IPS-11a (cell line): ENCODE results near the gene CCNDBP1.
"Not testable (repeated sequence)": the region's sequence is repeated elsewhere in the genome, so short reads cannot be mapped to it uniquely, and the experiment has no call there.

Experiments used
- H3K4me3 ChIP-seq: one replicate; pipeline ENCODE4 v1.5.1; 2013; ENCODE audit warnings: low read depth, low read length, control low read depth

The CCNDBP1 gene

GRCh38 chr15:43214592-43215295 lies 29.5 kb downstream of the CCNDBP1 start:
- no peak overlapping the region for H3K4me3 ChIP-seq

- no peak overlapping the region for H3K4me3 ChIP-seq
Measured at GRCh38 chr15:43215961-43216360, 30.8 kb downstream of the CCNDBP1 start.

- no peak overlapping the region for H3K4me3 ChIP-seq
Measured at GRCh38 chr15:43218908-43219706, 33.9 kb downstream of the CCNDBP1 start.

- H3K4me3 ChIP-seq = no peak overlapping the region
Measured at GRCh38 chr15:43219929-43220928, 35.0 kb downstream of the CCNDBP1 start.

GRCh38 chr15:43220991-43221403 lies 35.8 kb downstream of the CCNDBP1 start, which contains the start of gene EPB42:
Gene EPB42, minus strand, starts transcription at chr15:43221018. Its CDS starts 193 bp downstream, at chr15:43220825.
- no peak within 1 kb of the TSS for H3K4me3 ChIP-seq

- no peak overlapping the region for H3K4me3 ChIP-seq
Measured at GRCh38 chr15:43221422-43221821, 36.2 kb downstream of the CCNDBP1 start.

- no peak overlapping the region for H3K4me3 ChIP-seq
Measured at GRCh38 chr15:43225201-43225949, 40.2 kb downstream of the CCNDBP1 start.

GRCh38 chr15:43225950-43226255 lies 40.7 kb downstream of the CCNDBP1 start:
- not testable (repeated sequence) for H3K4me3 ChIP-seq

- H3K4me3 ChIP-seq = no peak overlapping the region
Measured at GRCh38 chr15:43226436-43227305, 41.5 kb downstream of the CCNDBP1 start.

- no peak overlapping the region for H3K4me3 ChIP-seq
Measured at GRCh38 chr15:43229977-43230376, 44.8 kb downstream of the CCNDBP1 start.

- H3K4me3 ChIP-seq = no peak overlapping the region
Measured at GRCh38 chr15:43230640-43231115, 45.5 kb downstream of the CCNDBP1 start.

GRCh38 chr15:43232289-43232874 lies 47.2 kb downstream of the CCNDBP1 start:
- H3K4me3 ChIP-seq = no peak overlapping the region

GRCh38 chr15:43235536-43235935 lies 50.3 kb downstream of the CCNDBP1 start:
- H3K4me3 ChIP-seq = no peak overlapping the region

- H3K4me3 ChIP-seq = no peak overlapping the region
Measured at GRCh38 chr15:43237842-43238470, 52.8 kb downstream of the CCNDBP1 start.

GRCh38 chr15:43238671-43239131 lies 53.5 kb downstream of the CCNDBP1 start:
- no peak overlapping the region for H3K4me3 ChIP-seq

- H3K4me3 ChIP-seq = no peak overlapping the region
Measured at GRCh38 chr15:43239732-43240491, 54.7 kb downstream of the CCNDBP1 start.

GRCh38 chr15:43241100-43241499 lies 55.9 kb downstream of the CCNDBP1 start:
- H3K4me3 ChIP-seq = no peak overlapping the region

GRCh38 chr15:43242616-43243015 lies 57.4 kb downstream of the CCNDBP1 start:
- H3K4me3 ChIP-seq = no peak overlapping the region
